ENCODE measurements around the gene JAM3.
"Not testable (repeated sequence)": the region's sequence is repeated elsewhere in the genome, so short reads cannot be mapped to it uniquely, and the experiment has no call there.

JAM3 gene

GRCh38 chr11:134098566-134099184, 29.8 kb downstream of the JAM3 start:
- H3K4me3 ChIP-seq (ENCODE audit: control insufficient read depth, low read depth, low read length), result no peak overlapping the region
- peak; percentile 13 for TF ChIP-seq CTCF (IDR thresholded peaks at IDR 0.05; ENCODE audit: control insufficient read depth, insufficient read depth, low read depth, low read length, missing control alignments)
- no peak for DNase-seq (ENCODE audit: low read depth)

- TF ChIP-seq CTCF (IDR thresholded peaks at IDR 0.05; ENCODE audit: control insufficient read depth, insufficient read depth, low read depth, low read length, missing control alignments), result no peak
- no peak for DNase-seq (ENCODE audit: low read depth)
Measured at GRCh38 chr11:134100171-134100570, 31.3 kb downstream of the JAM3 start.

GRCh38 chr11:134101282-134101681, 32.4 kb downstream of the JAM3 start:
- no peak for DNase-seq (ENCODE audit: low read depth)
- no peak overlapping the region for H3K4me3 ChIP-seq (ENCODE audit: control insufficient read depth, low read depth, low read length)
- TF ChIP-seq CTCF (IDR thresholded peaks at IDR 0.05; ENCODE audit: control insufficient read depth, insufficient read depth, low read depth, low read length, missing control alignments), result no peak

More at GRCh38 chr11:134100171-134100570, 31.3 kb downstream of the JAM3 start:
- H3K4me3 ChIP-seq (ENCODE audit: control insufficient read depth, low read depth, low read length), result no peak overlapping the region

GRCh38 chr11:134110252-134110815, 41.5 kb downstream of the JAM3 start:
- no peak overlapping the region for H3K4me3 ChIP-seq (ENCODE audit: control insufficient read depth, low read depth, low read length)
- no peak for TF ChIP-seq CTCF (IDR thresholded peaks at IDR 0.05; ENCODE audit: control insufficient read depth, insufficient read depth, low read depth, low read length, missing control alignments)
- DNase-seq (ENCODE audit: low read depth), result no peak

GRCh38 chr11:134113787-134114186, 44.9 kb downstream of the JAM3 start:
- not testable (repeated sequence) for H3K4me3 ChIP-seq (ENCODE audit: control insufficient read depth, low read depth, low read length); DNase-seq (ENCODE audit: low read depth)

GRCh38 chr11:134116210-134116609, 47.3 kb downstream of the JAM3 start:
- H3K4me3 ChIP-seq (ENCODE audit: control insufficient read depth, low read depth, low read length), result no peak overlapping the region
- TF ChIP-seq CTCF (IDR thresholded peaks at IDR 0.05; ENCODE audit: control insufficient read depth, insufficient read depth, low read depth, low read length, missing control alignments), result no peak

GRCh38 chr11:134118006-134118405, 49.1 kb downstream of the JAM3 start:
- TF ChIP-seq CTCF (IDR thresholded peaks at IDR 0.05; ENCODE audit: control insufficient read depth, insufficient read depth, low read depth, low read length, missing control alignments), result no peak
- no peak for DNase-seq (ENCODE audit: low read depth)
- H3K4me3 ChIP-seq (ENCODE audit: control insufficient read depth, low read depth, low read length), result no peak overlapping the region

More at GRCh38 chr11:134116210-134116609, 47.3 kb downstream of the JAM3 start:
- no peak for DNase-seq (ENCODE audit: low read depth)
